ENCODE results near the gene RNF208.

RNF208 gene

DNA sequence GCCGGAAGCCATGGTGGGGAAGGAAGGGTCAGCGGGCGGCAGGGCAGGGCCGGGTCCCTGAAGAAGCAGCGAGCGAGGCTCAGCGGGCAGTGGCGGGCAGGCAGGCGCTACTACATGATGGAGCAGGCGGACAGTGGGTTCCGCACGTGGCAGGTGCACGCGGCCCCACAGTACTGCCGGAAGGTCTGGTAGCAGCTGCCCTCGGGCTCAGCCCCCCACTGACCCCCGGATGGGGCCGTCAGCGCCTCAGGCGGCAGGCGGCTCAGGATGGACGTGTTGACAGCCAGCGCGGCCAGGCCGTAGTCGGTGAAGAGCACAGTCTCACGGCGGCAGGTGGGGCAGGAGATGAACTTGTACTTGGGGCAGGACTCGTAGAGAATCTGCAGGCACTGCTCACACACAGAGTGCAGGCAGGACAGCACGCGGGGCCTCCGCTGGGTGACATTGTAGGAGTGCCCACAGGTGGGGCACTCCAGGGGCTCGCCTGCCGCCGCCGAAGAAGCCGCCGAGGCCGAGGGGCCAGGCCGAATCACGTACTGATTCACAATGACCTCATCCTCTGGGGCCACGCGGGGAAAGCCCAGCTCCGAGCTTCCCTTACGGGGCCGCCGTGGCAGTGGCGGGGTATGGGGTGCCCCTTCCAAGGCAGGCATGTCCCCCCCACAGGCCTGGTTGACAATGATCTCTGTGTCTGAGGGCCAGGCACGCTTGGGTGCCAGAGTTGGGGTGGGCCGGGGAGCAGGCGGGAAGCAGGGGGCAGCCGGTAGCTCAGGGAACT is 1.5 kb downstream of the RNF208 start:
- Histone ChIP-seq H3K27ac (no peak overlapping the region), H3K36me3 (ENCODE audit: insufficient read depth, low read length) (no peaks in the 10 kb centered on the region), H3K9me3 (ENCODE audit: low read depth, low read length) (no peaks in the 10 kb centered on the region), H3K4me3 (no peak overlapping the region), H3K9ac (ENCODE audit: insufficient read length) (no peak overlapping the region)
- DNase-seq (ENCODE audit: low read depth, low spot score) = no peak
- no peak for TF ChIP-seq POLR2AphosphoS5 (IDR thresholded peaks at IDR 0.05; ENCODE audit: borderline replicate concordance, low read depth, low read length)
- TF ChIP-seq FOXP2 (optimal IDR thresholded peaks at IDR 0.05; ENCODE audit: control extremely low read depth, extremely low read length, insufficient read depth) = no peak
- TF ChIP-seq EZH2 (IDR thresholded peaks at IDR 0.05) = no peak

DNA sequence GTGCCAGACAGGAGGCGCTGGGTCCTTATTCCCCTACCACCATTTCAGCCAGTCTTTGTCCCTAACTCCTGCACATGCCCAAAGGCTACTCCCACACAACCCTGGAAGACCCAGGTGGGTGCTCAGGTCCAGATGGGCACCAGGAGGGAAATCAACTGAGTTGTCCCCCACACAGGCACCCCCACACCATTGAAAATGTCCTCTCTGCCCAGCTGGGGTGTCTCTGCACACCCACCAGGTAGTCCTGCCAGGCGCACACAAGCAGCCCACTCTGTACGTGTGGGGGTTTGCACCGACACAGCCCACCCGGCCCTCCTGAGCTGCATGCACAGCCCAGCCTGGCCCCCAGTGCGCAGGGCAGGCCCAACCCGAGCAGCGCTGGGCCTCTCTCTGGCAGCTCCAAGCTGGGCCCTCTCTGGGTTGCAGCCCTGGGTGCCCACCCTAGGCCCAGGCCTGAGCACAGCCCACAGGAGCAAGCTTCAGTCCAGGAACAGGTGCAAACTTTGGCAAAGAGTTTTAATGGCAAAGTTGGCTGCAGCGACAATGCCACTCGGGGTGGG is 2.2 kb downstream of the RNF208 start:
- no peak overlapping the region for H3K27ac ChIP-seq
- H3K9ac ChIP-seq (ENCODE audit: insufficient read length) = no peak overlapping the region
- no peaks in the 10 kb centered on the region for H3K9me3 ChIP-seq (ENCODE audit: low read depth, low read length)
- DNase-seq (ENCODE audit: low read depth, low spot score) = no peak
- TF ChIP-seq FOXP2 (optimal IDR thresholded peaks at IDR 0.05; ENCODE audit: control extremely low read depth, extremely low read length, insufficient read depth) (no peak), EZH2 (IDR thresholded peaks at IDR 0.05) (no peak), POLR2AphosphoS5 (IDR thresholded peaks at IDR 0.05; ENCODE audit: borderline replicate concordance, low read depth, low read length) (no peak)
- no peak overlapping the region for H3K4me3 ChIP-seq
- H3K36me3 ChIP-seq (ENCODE audit: insufficient read depth, low read length) = no peaks in the 10 kb centered on the region

DNA sequence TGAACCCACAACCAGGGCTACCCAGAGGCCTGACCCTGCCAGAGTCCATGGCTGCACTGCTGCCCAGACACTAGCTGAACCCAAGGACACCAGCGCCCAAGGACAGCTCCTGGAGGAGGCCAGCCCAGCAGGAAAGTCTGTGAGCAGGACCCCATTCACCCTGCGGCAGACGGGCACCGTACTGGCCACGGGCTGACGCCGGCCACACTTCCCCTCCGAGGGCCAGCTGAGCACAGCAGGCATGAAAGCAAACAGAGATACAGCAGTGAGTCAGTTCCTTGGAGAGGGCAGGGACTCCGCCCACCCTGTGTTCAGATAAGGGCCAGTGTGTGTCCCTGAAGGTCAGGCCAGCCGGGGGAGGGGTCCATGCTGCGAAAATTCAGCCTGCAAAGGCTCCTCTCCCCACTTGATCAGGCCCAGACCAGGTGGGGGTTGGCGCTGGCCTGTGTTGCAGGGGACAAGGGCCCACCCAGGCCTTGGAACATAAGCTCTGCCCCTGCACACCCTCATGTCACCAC is 3.2 kb downstream of the RNF208 start:
- no peak overlapping the region for H3K9ac ChIP-seq (ENCODE audit: insufficient read length)
- no peak for DNase-seq (ENCODE audit: low read depth, low spot score)
- no peak overlapping the region for H3K27ac ChIP-seq
- no peaks in the 10 kb centered on the region for H3K9me3 ChIP-seq (ENCODE audit: low read depth, low read length)
- no peak for TF ChIP-seq POLR2AphosphoS5 (IDR thresholded peaks at IDR 0.05; ENCODE audit: borderline replicate concordance, low read depth, low read length)
- no peak for TF ChIP-seq FOXP2 (optimal IDR thresholded peaks at IDR 0.05; ENCODE audit: control extremely low read depth, extremely low read length, insufficient read depth)
- TF ChIP-seq EZH2 (IDR thresholded peaks at IDR 0.05) = no peak
- no peaks in the 10 kb centered on the region for H3K36me3 ChIP-seq (ENCODE audit: insufficient read depth, low read length)
- no peak overlapping the region for H3K4me3 ChIP-seq

DNA sequence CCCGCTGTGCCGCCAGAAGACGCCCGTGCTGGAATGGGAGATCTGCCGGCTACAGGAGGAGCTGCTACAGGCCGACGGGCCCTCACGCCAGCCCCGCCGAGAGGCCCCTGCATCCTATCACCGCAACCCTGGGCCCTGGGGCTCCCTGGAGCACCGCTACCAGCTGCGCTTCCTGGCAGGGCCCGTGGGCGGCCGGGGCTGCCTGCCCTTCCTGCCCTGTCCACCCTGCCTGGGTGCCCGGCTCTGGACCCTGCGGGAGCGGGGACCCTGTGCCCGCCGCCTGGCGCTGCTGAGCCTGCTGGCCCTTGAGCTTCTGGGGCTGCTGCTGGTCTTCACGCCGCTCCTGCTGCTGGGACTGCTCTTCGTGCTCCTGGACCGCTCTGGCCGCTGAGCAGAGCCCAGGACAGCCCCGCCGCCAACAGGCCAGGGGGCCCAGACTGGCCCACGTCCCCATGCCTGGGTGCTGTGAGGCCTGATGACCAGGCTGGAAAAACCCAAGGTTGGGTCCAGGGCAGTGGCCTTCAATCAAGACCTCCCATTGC is 3.8 kb downstream of the RNF208 start:
- Histone ChIP-seq H3K36me3 (ENCODE audit: insufficient read depth, low read length) (no peaks in the 10 kb centered on the region), H3K4me3 (no peak overlapping the region), H3K9me3 (ENCODE audit: low read depth, low read length) (no peaks in the 10 kb centered on the region), H3K27ac (no peak overlapping the region), H3K9ac (ENCODE audit: insufficient read length) (no peak overlapping the region)
- no peak for DNase-seq (ENCODE audit: low read depth, low spot score)
- no peak for TF ChIP-seq FOXP2 (optimal IDR thresholded peaks at IDR 0.05; ENCODE audit: control extremely low read depth, extremely low read length, insufficient read depth)
- no peak for TF ChIP-seq POLR2AphosphoS5 (IDR thresholded peaks at IDR 0.05; ENCODE audit: borderline replicate concordance, low read depth, low read length)
- TF ChIP-seq EZH2 (IDR thresholded peaks at IDR 0.05) = no peak

DNA sequence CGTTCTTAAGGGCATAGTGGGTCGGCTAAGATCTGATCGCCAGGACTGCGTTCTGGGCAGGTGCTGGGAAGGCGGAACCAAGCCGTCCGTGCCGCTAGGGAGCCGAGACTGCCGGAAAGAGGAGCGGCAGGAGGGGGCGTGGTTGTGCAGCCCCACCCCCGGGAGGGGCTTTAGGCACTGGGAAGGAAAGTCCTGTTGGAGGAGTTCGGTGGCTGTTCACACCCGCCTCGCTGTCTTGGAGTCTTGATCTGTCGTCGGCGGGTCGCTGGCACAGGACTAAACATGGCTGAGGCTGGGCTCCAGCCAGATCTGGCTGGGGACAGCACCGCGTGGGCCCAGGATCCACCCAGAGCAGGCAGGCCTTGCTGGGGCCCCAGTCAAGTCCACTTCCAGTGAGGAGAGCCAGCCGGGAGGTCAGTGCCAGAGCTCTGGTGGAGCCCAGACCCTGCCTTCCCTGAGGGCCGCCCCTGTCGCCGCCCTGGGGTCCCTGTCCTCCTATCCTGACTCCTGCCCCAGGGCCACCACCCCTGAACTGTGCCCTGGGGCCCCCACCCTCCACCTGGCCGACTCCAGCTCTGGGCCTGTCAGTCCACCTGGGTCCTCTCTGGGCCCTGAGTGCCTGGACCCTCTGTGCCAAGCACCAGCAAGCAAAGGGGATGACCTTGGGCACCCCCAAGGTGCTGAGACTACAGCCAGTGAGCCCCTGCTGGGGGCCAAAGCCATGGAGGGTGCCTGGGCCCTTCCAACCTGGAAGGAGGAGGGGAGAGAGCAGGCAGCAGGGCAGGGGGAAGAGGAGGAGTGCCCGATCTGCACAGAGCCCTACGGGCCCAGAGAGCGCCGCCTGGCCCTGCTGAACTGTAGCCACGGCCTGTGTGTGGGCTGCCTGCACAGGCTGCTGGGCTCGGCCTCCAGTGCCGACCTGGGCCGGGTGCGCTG is 4.5 kb downstream of the RNF208 start:
- no peaks in the 10 kb centered on the region for H3K9me3 ChIP-seq (ENCODE audit: low read depth, low read length)
- H3K9ac ChIP-seq (ENCODE audit: insufficient read length) = peak overlapping the region; percentile 55
- H3K4me3 ChIP-seq = peak overlapping the region; percentile 72
- no peak for TF ChIP-seq EZH2 (IDR thresholded peaks at IDR 0.05)
- no peak for TF ChIP-seq FOXP2 (optimal IDR thresholded peaks at IDR 0.05; ENCODE audit: control extremely low read depth, extremely low read length, insufficient read depth)
- TF ChIP-seq POLR2AphosphoS5 (IDR thresholded peaks at IDR 0.05; ENCODE audit: borderline replicate concordance, low read depth, low read length) = peak; percentile 68
- no peak for DNase-seq (ENCODE audit: low read depth, low spot score)
- no peak overlapping the region for H3K27ac ChIP-seq
- H3K36me3 ChIP-seq (ENCODE audit: insufficient read depth, low read length) = no peaks in the 10 kb centered on the region

DNA sequence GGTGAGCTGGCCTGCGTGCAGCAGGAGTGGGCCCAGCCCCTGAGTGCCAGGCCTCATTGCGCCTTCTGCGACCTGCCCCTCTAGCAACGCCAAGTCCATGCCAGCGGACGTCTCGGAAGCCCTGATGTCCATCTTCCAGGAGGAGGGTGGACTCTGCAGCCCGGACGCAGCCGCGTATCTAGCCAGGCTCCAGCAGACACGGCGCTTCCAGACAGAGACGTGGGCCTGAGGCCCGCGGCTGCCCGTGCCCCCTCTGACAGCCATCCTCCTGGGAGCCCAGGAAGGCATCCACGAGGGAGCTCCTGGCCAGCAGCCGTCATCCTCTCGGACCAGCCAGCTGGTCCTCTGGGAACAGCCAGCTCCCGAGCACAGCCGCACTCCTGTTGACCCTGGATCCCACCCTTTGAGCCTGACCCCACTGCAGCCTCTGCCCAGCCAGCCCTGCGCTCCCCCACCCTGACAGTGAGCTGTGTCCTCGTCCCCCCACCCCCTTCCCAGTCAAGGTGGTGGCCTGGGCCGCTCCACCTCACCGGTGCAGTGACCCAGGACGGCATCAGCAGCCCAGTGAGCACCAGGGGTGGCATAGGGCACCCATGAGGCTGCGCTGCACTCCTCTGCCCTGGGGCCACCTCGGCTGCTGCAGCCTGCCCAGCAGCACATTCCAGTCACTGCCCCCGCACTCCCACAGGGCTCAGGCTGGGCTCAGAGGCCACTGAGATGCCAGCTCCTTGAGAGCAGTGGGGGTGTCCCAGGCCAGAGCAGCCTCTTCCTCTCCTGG is 5.7 kb downstream of the RNF208 start:
- no peak for TF ChIP-seq EZH2 (IDR thresholded peaks at IDR 0.05)
- no peak for TF ChIP-seq FOXP2 (optimal IDR thresholded peaks at IDR 0.05; ENCODE audit: control extremely low read depth, extremely low read length, insufficient read depth)
- no peak for TF ChIP-seq POLR2AphosphoS5 (IDR thresholded peaks at IDR 0.05; ENCODE audit: borderline replicate concordance, low read depth, low read length)
- Histone ChIP-seq H3K9ac (ENCODE audit: insufficient read length) (no peak overlapping the region), H3K27ac (no peak overlapping the region), H3K36me3 (ENCODE audit: insufficient read depth, low read length) (no peaks in the 10 kb centered on the region), H3K4me3 (no peak overlapping the region), H3K9me3 (ENCODE audit: low read depth, low read length) (no peaks in the 10 kb centered on the region)
- DNase-seq (ENCODE audit: low read depth, low spot score) = no peak

DNA sequence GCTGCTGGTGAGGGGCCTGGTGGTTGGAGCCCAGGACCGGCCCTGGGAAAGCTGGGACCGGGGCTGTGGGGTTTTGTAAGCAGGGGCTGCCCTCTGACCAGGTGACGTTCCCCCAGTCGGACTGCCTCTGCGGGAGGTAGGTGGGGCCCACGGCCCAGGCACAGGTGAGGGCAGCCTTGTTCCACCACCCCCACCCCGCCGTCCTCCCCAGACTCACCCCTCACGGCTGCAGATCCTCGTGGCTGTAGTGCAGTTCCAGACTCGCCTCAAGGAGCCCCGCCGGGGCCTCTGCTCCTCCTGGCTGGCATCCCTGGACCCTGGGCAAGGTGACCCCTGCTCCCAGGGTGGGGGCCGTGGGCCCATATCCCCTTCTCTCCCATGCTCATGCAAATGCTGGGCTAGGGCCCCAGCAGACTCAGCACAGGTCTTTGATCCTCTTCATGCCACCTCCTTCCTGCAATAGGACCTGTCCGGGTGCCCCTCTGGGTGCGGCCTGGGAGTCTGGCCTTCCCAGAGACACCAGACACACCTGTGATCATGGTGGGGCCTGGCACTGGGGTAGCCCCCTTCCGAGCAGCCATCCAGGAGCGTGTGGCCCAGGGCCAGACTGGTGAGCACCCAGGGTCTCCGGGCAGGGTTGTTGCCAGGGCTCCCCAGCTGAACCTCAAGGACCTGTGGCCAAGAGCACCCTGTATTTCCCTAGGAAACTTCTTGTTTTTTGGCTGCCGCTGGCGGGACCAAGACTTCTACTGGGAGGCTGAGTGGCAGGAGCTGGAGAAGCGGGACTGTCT is 6.6 kb downstream of the RNF208 start:
- Histone ChIP-seq H3K4me3 (no peak overlapping the region), H3K36me3 (ENCODE audit: insufficient read depth, low read length) (no peaks in the 10 kb centered on the region), H3K27ac (no peak overlapping the region), H3K9me3 (ENCODE audit: low read depth, low read length) (no peaks in the 10 kb centered on the region), H3K9ac (ENCODE audit: insufficient read length) (no peak overlapping the region)
- no peak for DNase-seq (ENCODE audit: low read depth, low spot score)
- TF ChIP-seq EZH2 (IDR thresholded peaks at IDR 0.05) = no peak
- TF ChIP-seq FOXP2 (optimal IDR thresholded peaks at IDR 0.05; ENCODE audit: control extremely low read depth, extremely low read length, insufficient read depth) = no peak
- TF ChIP-seq POLR2AphosphoS5 (IDR thresholded peaks at IDR 0.05; ENCODE audit: borderline replicate concordance, low read depth, low read length) = no peak

Measured in SK-N-MC (cell line).